ENCODE data around the gene CPNE6.

The CPNE6 gene

DNA sequence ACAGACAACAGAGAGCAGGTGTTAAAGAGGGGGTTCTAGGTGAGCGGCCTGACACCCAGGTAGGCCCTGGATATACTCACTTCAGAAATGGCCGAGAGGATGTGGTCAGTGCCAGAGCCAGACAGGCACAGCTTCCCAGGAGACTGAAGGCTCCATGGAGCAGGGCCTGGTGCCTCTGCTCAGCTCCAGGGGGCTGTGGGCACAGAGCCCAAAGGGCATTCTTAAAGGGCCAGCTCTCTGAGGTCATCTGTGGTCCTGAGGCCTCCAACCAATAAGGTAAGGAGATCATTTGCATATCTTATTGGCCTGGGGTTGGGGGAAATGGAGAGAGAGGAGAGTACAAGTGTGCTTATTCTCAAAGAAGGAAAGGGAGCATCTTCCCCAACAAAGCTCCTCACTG lies 13.1 kb downstream of the CPNE6 start:
- Histone ChIP-seq H3K4me3 (ENCODE audit: insufficient read depth, low read length, poor library complexity, severe bottlenecking) (no peak overlapping the region), H3K9me2 (replicated peaks; ENCODE audit: insufficient read depth, low read length) (no peaks in the 10 kb centered on the region), H3K27ac (ENCODE audit: low read depth, low read length) (no peak overlapping the region), H4K20me1 (ENCODE audit: low read depth, low read length) (no peaks in the 10 kb centered on the region), H3K79me2 (ENCODE audit: insufficient read depth, low read length) (no peaks in the 10 kb centered on the region), H3K9ac (ENCODE audit: low read length) (no peak overlapping the region), H2AFZ (ENCODE audit: low read depth, low read length, severe bottlenecking) (no peak overlapping the region), H3K27me3 (ENCODE audit: low read length) (no peaks in the 10 kb centered on the region), H3F3A (ENCODE audit: insufficient read depth) (0 out of 2 replicates have a peak, but pooled peaks cover 3% of the 10 kb centered on the region), H3K4me2 (ENCODE audit: low read depth, low read length, poor library complexity, severe bottlenecking) (no peak overlapping the region), H3K36me3 (ENCODE audit: low read length) (no peaks in the 10 kb centered on the region), H3K9me3 (ENCODE audit: insufficient read depth, low read length) (no peaks in the 10 kb centered on the region)
- no peak for TF ChIP-seq EZH2phosphoT487 (conservative IDR thresholded peaks at IDR 0.05; ENCODE audit: low read length)
- TF ChIP-seq, protein P1, sequence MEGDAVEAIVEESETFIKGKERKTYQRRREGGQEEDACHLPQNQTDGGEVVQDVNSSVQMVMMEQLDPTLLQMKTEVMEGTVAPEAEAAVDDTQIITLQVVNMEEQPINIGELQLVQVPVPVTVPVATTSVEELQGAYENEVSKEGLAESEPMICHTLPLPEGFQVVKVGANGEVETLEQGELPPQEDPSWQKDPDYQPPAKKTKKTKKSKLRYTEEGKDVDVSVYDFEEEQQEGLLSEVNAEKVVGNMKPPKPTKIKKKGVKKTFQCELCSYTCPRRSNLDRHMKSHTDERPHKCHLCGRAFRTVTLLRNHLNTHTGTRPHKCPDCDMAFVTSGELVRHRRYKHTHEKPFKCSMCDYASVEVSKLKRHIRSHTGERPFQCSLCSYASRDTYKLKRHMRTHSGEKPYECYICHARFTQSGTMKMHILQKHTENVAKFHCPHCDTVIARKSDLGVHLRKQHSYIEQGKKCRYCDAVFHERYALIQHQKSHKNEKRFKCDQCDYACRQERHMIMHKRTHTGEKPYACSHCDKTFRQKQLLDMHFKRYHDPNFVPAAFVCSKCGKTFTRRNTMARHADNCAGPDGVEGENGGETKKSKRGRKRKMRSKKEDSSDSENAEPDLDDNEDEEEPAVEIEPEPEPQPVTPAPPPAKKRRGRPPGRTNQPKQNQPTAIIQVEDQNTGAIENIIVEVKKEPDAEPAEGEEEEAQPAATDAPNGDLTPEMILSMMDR (IDR thresholded peaks at IDR 0.05; ENCODE audit: insufficient read depth, low read length, poor library complexity, severe bottlenecking) = no peak

GRCh38 chr14:24085215-24085614 lies 13.9 kb downstream of the CPNE6 start:
- no peak overlapping the region for H2AFZ ChIP-seq (ENCODE audit: low read depth, low read length, severe bottlenecking)
- TF ChIP-seq EZH2phosphoT487 (conservative IDR thresholded peaks at IDR 0.05; ENCODE audit: low read length) = no peak
- TF ChIP-seq, protein P1 (IDR thresholded peaks at IDR 0.05; ENCODE audit: insufficient read depth, low read length, poor library complexity, severe bottlenecking) = no peak
- no peak overlapping the region for H3K27ac ChIP-seq (ENCODE audit: low read depth, low read length)
- no peak overlapping the region for H3K9ac ChIP-seq (ENCODE audit: low read length)
- H4K20me1 ChIP-seq (ENCODE audit: low read depth, low read length) = no peaks in the 10 kb centered on the region
- H3K4me3 ChIP-seq (ENCODE audit: insufficient read depth, low read length, poor library complexity, severe bottlenecking) = no peak overlapping the region
- no peaks in the 10 kb centered on the region for H3K9me3 ChIP-seq (ENCODE audit: insufficient read depth, low read length)
- no peaks in the 10 kb centered on the region for H3K79me2 ChIP-seq (ENCODE audit: insufficient read depth, low read length)
- H3K36me3 ChIP-seq (ENCODE audit: low read length) = no peaks in the 10 kb centered on the region
- H3F3A ChIP-seq (ENCODE audit: insufficient read depth) = 0 out of 2 replicates have a peak, but pooled peaks cover 3% of the 10 kb centered on the region
- H3K27me3 ChIP-seq (ENCODE audit: low read length) = no peaks in the 10 kb centered on the region
- H3K4me2 ChIP-seq (ENCODE audit: low read depth, low read length, poor library complexity, severe bottlenecking) = no peak overlapping the region
- no peaks in the 10 kb centered on the region for H3K9me2 ChIP-seq (replicated peaks; ENCODE audit: insufficient read depth, low read length)

- no peaks in the 10 kb centered on the region for H3K27me3 ChIP-seq (ENCODE audit: low read length)
These were observed 15.0 kb downstream of the CPNE6 start for GRCh38 chr14:24086193-24086955.

More at GRCh38 chr14:24086193-24086955, 15.0 kb downstream of the CPNE6 start:
- Histone ChIP-seq H3K9me2 (replicated peaks; ENCODE audit: insufficient read depth, low read length) (no peaks in the 10 kb centered on the region), H2AFZ (ENCODE audit: low read depth, low read length, severe bottlenecking) (no peak overlapping the region), H3K36me3 (ENCODE audit: low read length) (no peaks in the 10 kb centered on the region), H3K27ac (ENCODE audit: low read depth, low read length) (no peak overlapping the region), H3K9ac (ENCODE audit: low read length) (no peak overlapping the region), H3K4me3 (ENCODE audit: insufficient read depth, low read length, poor library complexity, severe bottlenecking) (no peak overlapping the region), H3K9me3 (ENCODE audit: insufficient read depth, low read length) (no peaks in the 10 kb centered on the region), H4K20me1 (ENCODE audit: low read depth, low read length) (no peaks in the 10 kb centered on the region), H3K4me2 (ENCODE audit: low read depth, low read length, poor library complexity, severe bottlenecking) (no peak overlapping the region), H3K79me2 (ENCODE audit: insufficient read depth, low read length) (no peaks in the 10 kb centered on the region), H3F3A (ENCODE audit: insufficient read depth) (0 out of 2 replicates have a peak, but pooled peaks cover 3% of the 10 kb centered on the region)
- TF ChIP-seq, protein P1 (IDR thresholded peaks at IDR 0.05; ENCODE audit: insufficient read depth, low read length, poor library complexity, severe bottlenecking) = no peak
- no peak for TF ChIP-seq EZH2phosphoT487 (conservative IDR thresholded peaks at IDR 0.05; ENCODE audit: low read length)
